SH-SY5Y (cell line): Measurements from ENCODE around the gene PLSCR4.

ENCODE experiments used
- GATA2 ChIP-seq: IDR thresholded peaks from 2 replicates; pipeline ENCODE4 v1.6.1; 2011; ENCODE audit warnings: mild to moderate bottlenecking, low read depth, low read length
- GATA3 ChIP-seq: IDR thresholded peaks from 2 replicates; pipeline ENCODE4 v1.6.1; 2011; ENCODE audit warnings: low read depth, mild to moderate bottlenecking, low read length, moderate library complexity

- TF ChIP-seq GATA2, result no peak
- TF ChIP-seq GATA3, result no peak
Observed at GRCh38 chr3:146195605-146196004, 55.3 kb downstream of the PLSCR4 start.
